ENCODE results near the gene MTUS2. TPM values are rescaled to one million over a fixed set of nuclear protein-coding genes. Genes with fewer than 3 reads are reported as not detected.

Gene MTUS2
- total and polyA plus RNA-seq, 2 donors (not counting 3 experiments of a cell fraction or from before 2014, with no cell fraction given) = not detected

GRCh38 chr13:29318741-29319140 lies 498.6 kb downstream of the MTUS2 start:
- Histone ChIP-seq H3K9me1 (replicated peaks; ENCODE audit: control insufficient read depth, extremely low read depth, insufficient read depth, low read length) (no peaks in the 10 kb centered on the region), H3K27me3 (ENCODE audit: control insufficient read depth in 2 of 2, insufficient read depth in 2 of 2, low read length in 2 of 2) (no peaks in the 10 kb centered on the region), H3K9ac (replicated peaks; ENCODE audit: extremely low read depth, insufficient read depth, low read length) (no peak overlapping the region), H3K36me3 (ENCODE audit: control insufficient read depth in 2 of 2, extremely low read depth in 1 of 2, insufficient read depth in 2 of 2, low read length in 2 of 2) (no peaks in the 10 kb centered on the region), H3K79me2 (ENCODE audit: control insufficient read depth, insufficient read depth, low read length) (no peaks in the 10 kb centered on the region), H3K27ac (ENCODE audit: insufficient read depth, low read depth, low read length) (no peak overlapping the region), H2AFZ (ENCODE audit: low read depth, low read length) (no peak overlapping the region), H4K20me1 (replicated peaks; ENCODE audit: control insufficient read depth, extremely low read depth, insufficient read depth, low read length) (no peaks in the 10 kb centered on the region), H3K4me2 (ENCODE audit: insufficient read depth, low read length) (no peak overlapping the region), H3K4me3 (replicated peaks in 1 of 3; ENCODE audit: insufficient read depth in 1 of 3, low read depth in 1 of 3, low read length in 3 of 3) (no peak overlapping the region), H3K4me1 (ENCODE audit: control insufficient read depth, extremely low read depth, insufficient read depth, low read length) (no peaks in the 10 kb centered on the region), H3K9me3 (replicated peaks; ENCODE audit: control insufficient read depth, insufficient read depth, low read length) (no peaks in the 10 kb centered on the region)
- TF ChIP-seq MYC (IDR thresholded peaks at IDR 0.05; ENCODE audit: low read depth, low read length) (no peak), JUN (IDR thresholded peaks at IDR 0.05; ENCODE audit: borderline replicate concordance, insufficient read depth, insufficient read length, low read depth) (no peak), GATA2 (IDR thresholded peaks at IDR 0.05; ENCODE audit: insufficient read depth, insufficient read length, low read depth, low read length) (no peak), POLR2A (IDR thresholded peaks at IDR 0.05; ENCODE audit: low read depth, low read length) (no peak), EZH2 (IDR thresholded peaks at IDR 0.05; ENCODE audit: borderline replicate concordance, low read depth, low read length, severe bottlenecking) (no peak), FOS (IDR thresholded peaks at IDR 0.05; ENCODE audit: borderline replicate concordance, insufficient read depth, low read length) (no peak)
- TF ChIP-seq, protein P1, sequence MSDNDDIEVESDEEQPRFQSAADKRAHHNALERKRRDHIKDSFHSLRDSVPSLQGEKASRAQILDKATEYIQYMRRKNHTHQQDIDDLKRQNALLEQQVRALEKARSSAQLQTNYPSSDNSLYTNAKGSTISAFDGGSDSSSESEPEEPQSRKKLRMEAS (IDR thresholded peaks at IDR 0.05; ENCODE audit: insufficient read depth, insufficient read length) = no peak
- TF ChIP-seq, protein P2, sequence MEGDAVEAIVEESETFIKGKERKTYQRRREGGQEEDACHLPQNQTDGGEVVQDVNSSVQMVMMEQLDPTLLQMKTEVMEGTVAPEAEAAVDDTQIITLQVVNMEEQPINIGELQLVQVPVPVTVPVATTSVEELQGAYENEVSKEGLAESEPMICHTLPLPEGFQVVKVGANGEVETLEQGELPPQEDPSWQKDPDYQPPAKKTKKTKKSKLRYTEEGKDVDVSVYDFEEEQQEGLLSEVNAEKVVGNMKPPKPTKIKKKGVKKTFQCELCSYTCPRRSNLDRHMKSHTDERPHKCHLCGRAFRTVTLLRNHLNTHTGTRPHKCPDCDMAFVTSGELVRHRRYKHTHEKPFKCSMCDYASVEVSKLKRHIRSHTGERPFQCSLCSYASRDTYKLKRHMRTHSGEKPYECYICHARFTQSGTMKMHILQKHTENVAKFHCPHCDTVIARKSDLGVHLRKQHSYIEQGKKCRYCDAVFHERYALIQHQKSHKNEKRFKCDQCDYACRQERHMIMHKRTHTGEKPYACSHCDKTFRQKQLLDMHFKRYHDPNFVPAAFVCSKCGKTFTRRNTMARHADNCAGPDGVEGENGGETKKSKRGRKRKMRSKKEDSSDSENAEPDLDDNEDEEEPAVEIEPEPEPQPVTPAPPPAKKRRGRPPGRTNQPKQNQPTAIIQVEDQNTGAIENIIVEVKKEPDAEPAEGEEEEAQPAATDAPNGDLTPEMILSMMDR (IDR thresholded peaks at IDR 0.05; ENCODE audit: extremely low read depth in 1 of 2, insufficient read depth in 1 of 2, low read depth in 1 of 2, low read length in 2 of 2) = no peak
- no TSS peak for BruUV-seq (replicated peaks)
- intact Hi-C loops (cut with micrococcal nuclease) = no loop called here
- dilution Hi-C loops (cut with MboI; ENCODE audit: extremely low pct_ligation_motif_present, low sequenced_read_pairs) = no loop called here
- ChIA-PET CTCF (no interaction called here), POLR2A (no interaction called here)
- FAIRE-seq (no peak), DNase-seq (ENCODE audit: low read depth, low spot score) (no peak)
